SH-SY5Y (cell line): Measurements from ENCODE around the gene MEA1.

Source experiments
- GATA2 ChIP-seq: IDR thresholded peaks from 2 replicates; pipeline ENCODE4 v1.6.1; 2011; ENCODE audit warnings: mild to moderate bottlenecking, low read depth, low read length
- GATA3 ChIP-seq: IDR thresholded peaks from 2 replicates; pipeline ENCODE4 v1.6.1; 2011; ENCODE audit warnings: low read depth, mild to moderate bottlenecking, low read length, moderate library complexity

DNA sequence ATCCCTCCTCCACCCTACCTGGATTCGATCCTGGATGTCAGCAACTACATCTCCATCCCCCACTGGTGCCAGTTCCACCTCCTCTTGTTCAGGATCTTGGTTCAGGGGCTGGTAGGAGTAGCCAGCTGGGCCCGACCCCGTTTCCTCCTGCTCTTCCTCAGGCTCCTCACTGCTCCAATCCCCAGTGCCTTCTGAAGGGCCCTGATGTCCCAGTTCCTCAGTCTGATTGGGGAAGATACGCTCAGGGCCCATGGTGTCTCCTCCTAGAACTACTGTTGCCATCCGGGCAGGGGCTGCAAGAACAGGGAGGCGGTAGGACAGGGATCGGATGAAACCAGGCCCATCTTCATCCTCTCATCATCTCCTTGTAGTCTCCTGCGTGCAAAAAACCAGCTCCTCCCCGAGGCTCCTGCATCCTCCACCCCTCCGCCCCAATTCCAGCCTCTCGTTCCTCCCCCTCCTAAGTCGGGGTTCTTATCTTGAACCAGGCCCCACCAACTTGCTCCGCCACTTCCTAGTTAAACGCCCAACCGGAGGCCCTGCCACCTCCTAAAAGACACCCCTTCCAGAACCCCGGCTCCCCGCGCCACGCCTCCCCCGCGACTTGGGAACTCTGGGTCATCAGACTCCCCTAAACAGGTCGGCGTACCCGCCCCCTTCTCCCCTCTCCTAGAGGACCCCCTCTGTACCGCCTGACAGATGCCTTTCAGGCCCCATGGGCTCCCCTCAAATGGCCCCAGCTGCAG lies 476 bp downstream of the MEA1 start:
- TF ChIP-seq GATA2 = no peak
- TF ChIP-seq GATA3 = no peak
